Transverse colon (tissue), 4 donors: ENCODE data around the gene ALG13. TPM values are rescaled to one million over a fixed set of nuclear protein-coding genes. Genes with fewer than 3 reads are reported as not detected.

Experiments used
- DNase-seq: peaks from one replicate; pipeline ENCODE4 v3.0.0-alpha.2; 2019
- H3K27ac ChIP-seq, 4 donors: fragments of 200-600 bp; sonication (generic); 2 replicates each; pipeline ENCODE4 v1.5.1; 2016 to 2018; ENCODE audit warnings: inconsistent platforms in 4 of 4
- H3K27me3 ChIP-seq: fragments of 200-600 bp; sonication (generic); 2 replicates; pipeline ENCODE4 v1.5.1; 2017; ENCODE audit warnings: inconsistent platforms
- H3K36me3 ChIP-seq, 4 donors: fragments of 200-600 bp; sonication (generic); 2 replicates each; pipeline ENCODE4 v1.5.1; 2017 to 2019; ENCODE audit warnings: inconsistent platforms in 4 of 4
- H3K4me1 ChIP-seq, 4 donors: fragments of 200-600 bp; sonication (generic); 2 replicates each; pipeline ENCODE4 v1.5.1; 2017 to 2020; ENCODE audit warnings: inconsistent platforms in 4 of 4
- H3K4me3 ChIP-seq, 4 donors: fragments of 200-600 bp; sonication (generic); 1 replicate in 1 of 4; 2 replicates in 3 of 4; pipeline versions ENCODE4 v1.5.1 to v1.6.1; 2017 to 2019; ENCODE audit warnings: inconsistent platforms in 4 of 4
- H3K9me3 ChIP-seq, 2 donors: fragments of 200-600 bp; sonication (generic); 2 replicates each; pipeline ENCODE4 v1.5.1; 2017 to 2019; ENCODE audit warnings: inconsistent platforms in 2 of 2
- EP300 ChIP-seq: sonication (generic); formaldehyde crosslinking; IDR thresholded peaks from one replicate; pipeline ENCODE4 v1.6.1; 2017; ENCODE audit warnings: antibody characterized with exemption, low read depth
- POLR2A ChIP-seq: fragments of 450-650 bp; IDR thresholded peaks from one replicate; pipeline ENCODE4 v1.6.1; 2016; ENCODE audit warnings: antibody characterized with exemption, mild to moderate bottlenecking, moderate library complexity
- POLR2AphosphoS5 ChIP-seq, 3 donors: sonication (generic); formaldehyde crosslinking; IDR thresholded peaks; one replicate each; pipeline ENCODE4 v1.6.1; 2016; ENCODE audit warnings: antibody characterized with exemption in 3 of 3
- WGBS, 2 donors: methylation state at CpG; one replicate each; pipeline ENCODE4 v1.1.5; 2018; ENCODE audit warnings: low coverage in 1 of 2; 5-methylcytosine and 5-hydroxymethylcytosine counted together
- in situ Hi-C, 4 donors: fragments of 200-750 bp; cut with MboI; loops; one replicate each; pipeline versions ENCODE4 v1.15.0 to v1.15.1; 2017; ENCODE audit warnings: low sequenced_read_pairs in 3 of 4, low pct_ligation_motif_present in 1 of 4, low pct_unique_long_range_greater_than_20kb in 1 of 4
- intact Hi-C: fragments of 100-400 bp; cut with DNase I; formaldehyde crosslinking; loops from one replicate; pipeline ENCODE4 v1.15.1; 2023; ENCODE audit warnings: low total_unique reads
- total RNA-seq, 4 donors: library from RNA; depleted of rRNA; stranded (reverse); fragments of >200 nt; gene quantifications; one replicate each; pipeline ENCODE4 v1.1.0, GENCODE V29; 2016
- TF ChIP-seq, protein P1 (sequence below), 5 experiments: fragments of 200-600 bp in 3 of 5; fragments of 450-650 bp in 2 of 5; sonication (generic) in 3 of 5; IDR thresholded peaks; 1 replicate in 2 of 5; 2 replicates in 3 of 5; pipeline ENCODE4 v1.5.1; 2016 to 2017; ENCODE audit warnings: antibody characterized with exemption in 5 of 5, inconsistent platforms in 3 of 5, mild to moderate bottlenecking in 2 of 5, moderate library complexity in 1 of 5

The ALG13 gene
- total RNA-seq, 4 donors from 2014 or later: 64.7 to 130 (median 74.1) TPM

DNA sequence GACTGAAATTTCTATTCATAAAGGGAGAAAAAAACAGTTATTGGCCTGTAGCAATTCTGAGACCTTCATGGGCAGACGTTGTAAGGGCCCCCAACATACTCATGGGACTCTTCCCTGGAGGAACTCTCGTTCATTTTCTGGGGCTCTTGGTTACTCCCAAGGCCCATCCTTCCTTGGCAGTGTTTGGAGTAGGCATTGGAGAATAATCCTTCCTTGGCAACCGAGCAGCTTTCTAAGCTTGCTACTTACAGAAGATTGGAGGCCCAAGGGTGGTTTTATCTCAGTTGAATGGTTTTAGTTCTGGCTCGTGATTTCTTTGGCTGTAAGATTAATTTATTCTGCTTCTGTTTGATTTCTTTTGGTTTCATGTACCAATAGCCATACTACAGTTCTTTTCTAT is 50.4 kb downstream of the ALG13 start:
- DNase-seq: no peak
- in situ Hi-C loops (no loop called here), intact Hi-C loops (loop anchor here (10.0 kb wide), 1 partner anchor 1157 kb away; no protein-coding TSS in a partner anchor)
- no peaks in the 10 kb centered on the region for H3K27me3 ChIP-seq
- no peaks in the 10 kb centered on the region for H3K9me3 ChIP-seq
- H3K27ac ChIP-seq: no peak overlapping the region
- WGBS, 2 donors: 67% methylated on average over 4 of the region's 4 CpGs; no CpG with 5 or more reads in 1 of the 2 donors
- H3K36me3 ChIP-seq: no peaks in the 10 kb centered on the region
- no peak overlapping the region for H3K4me3 ChIP-seq
- TF ChIP-seq POLR2A (no peak), POLR2AphosphoS5 (IDR thresholded peaks at IDR 0.05) (no peak), EP300 (no peak)
- TF ChIP-seq, protein P1, sequence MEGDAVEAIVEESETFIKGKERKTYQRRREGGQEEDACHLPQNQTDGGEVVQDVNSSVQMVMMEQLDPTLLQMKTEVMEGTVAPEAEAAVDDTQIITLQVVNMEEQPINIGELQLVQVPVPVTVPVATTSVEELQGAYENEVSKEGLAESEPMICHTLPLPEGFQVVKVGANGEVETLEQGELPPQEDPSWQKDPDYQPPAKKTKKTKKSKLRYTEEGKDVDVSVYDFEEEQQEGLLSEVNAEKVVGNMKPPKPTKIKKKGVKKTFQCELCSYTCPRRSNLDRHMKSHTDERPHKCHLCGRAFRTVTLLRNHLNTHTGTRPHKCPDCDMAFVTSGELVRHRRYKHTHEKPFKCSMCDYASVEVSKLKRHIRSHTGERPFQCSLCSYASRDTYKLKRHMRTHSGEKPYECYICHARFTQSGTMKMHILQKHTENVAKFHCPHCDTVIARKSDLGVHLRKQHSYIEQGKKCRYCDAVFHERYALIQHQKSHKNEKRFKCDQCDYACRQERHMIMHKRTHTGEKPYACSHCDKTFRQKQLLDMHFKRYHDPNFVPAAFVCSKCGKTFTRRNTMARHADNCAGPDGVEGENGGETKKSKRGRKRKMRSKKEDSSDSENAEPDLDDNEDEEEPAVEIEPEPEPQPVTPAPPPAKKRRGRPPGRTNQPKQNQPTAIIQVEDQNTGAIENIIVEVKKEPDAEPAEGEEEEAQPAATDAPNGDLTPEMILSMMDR (IDR thresholded peaks at IDR 0.05): no peak
- H3K4me1 ChIP-seq: no peaks in the 10 kb centered on the region

DNA sequence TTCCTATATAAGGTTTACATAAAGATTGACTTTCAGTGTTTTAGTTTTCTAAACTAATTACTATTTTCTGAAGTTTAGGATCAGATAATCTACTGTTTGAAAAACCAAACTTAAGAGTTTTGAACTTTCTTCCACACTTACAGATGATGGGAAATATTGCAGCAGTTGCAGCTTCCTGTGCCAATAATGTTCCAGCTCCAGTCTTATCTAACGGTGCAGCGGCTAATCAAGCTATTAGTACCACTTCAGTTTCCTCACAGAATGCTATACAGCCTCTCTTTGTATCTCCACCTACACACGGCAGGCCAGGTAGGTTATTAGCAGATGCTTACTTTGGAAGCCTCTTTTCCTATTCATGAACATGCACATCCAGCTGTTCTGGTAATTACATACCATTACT is 55.6 kb downstream of the ALG13 start:
- Histone ChIP-seq H3K4me1 (no peaks in the 10 kb centered on the region), H3K4me3 (no peak overlapping the region), H3K27me3 (no peaks in the 10 kb centered on the region), H3K9me3 (no peaks in the 10 kb centered on the region), H3K36me3 (peaks cover 0 to 4% (median 0%) of the 10 kb centered on the region in 4 donors), H3K27ac (no peak overlapping the region)
- WGBS, 2 donors: 88% methylated on average over 3 of the region's 3 CpGs; no CpG with 5 or more reads in 1 of the 2 donors
- TF ChIP-seq POLR2A (no peak), POLR2AphosphoS5 (IDR thresholded peaks at IDR 0.05) (no peak), EP300 (no peak)
- TF ChIP-seq, protein P1 (IDR thresholded peaks at IDR 0.05): no peak
- no peak for DNase-seq
- in situ Hi-C loops (no loop called here), intact Hi-C loops (loop anchor here (10.0 kb wide), 1 partner anchor 1162 kb away; no protein-coding TSS in a partner anchor)

DNA sequence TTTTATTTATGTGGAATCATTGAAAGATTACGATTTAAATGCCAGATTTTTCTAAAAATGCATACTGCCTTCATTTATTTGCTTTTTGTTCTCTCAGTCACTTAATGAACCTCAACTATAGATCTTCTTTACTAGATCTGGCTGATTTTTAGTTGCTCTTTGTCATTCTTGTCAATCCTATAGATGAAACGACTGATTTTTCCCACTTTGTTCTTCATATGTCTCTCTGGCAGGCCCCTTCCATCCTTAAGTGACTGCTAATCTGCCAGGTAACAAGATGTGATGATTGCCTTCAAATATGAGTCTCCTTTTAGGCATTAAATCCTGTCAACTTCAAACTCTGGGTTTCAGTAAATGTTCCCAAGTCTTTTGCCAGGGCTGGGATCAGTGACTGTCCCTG is 61.0 kb downstream of the ALG13 start:
- intact Hi-C loops (no loop called here), in situ Hi-C loops (no loop called here)
- Histone ChIP-seq H3K4me1 (no peaks in the 10 kb centered on the region), H3K9me3 (no peaks in the 10 kb centered on the region), H3K36me3 (peaks cover 0 to 4% (median 0%) of the 10 kb centered on the region in 4 donors), H3K4me3 (no peak overlapping the region), H3K27me3 (no peaks in the 10 kb centered on the region), H3K27ac (no peak overlapping the region)
- WGBS, 2 donors: 50 to 82% methylated on average over 2 of the region's 2 CpGs
- TF ChIP-seq, protein P1 (IDR thresholded peaks at IDR 0.05): no peak
- TF ChIP-seq POLR2A (no peak), POLR2AphosphoS5 (IDR thresholded peaks at IDR 0.05) (no peak), EP300 (no peak)
- no peak for DNase-seq

DNA sequence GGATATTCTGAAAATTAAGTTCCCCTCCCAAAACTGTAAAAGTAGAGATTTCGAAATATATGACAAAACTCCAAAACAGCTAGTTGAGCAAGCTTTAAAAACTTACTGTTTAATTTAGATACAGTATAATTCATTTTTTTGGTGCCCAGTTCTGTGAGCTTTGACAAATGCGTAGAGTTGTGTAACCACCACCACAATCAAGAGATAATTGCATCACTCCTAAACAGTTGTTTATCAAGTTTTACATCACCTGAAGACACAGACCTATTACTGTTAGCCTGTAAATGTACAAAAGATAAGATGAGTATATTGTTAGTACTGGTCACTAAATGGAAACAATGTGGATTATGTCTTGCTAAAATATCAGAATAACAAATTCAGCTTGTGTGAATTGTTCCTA is 62.3 kb downstream of the ALG13 start:
- H3K27me3 ChIP-seq: no peaks in the 10 kb centered on the region
- DNase-seq: no peak
- no peak for TF ChIP-seq EP300
- TF ChIP-seq POLR2A: no peak
- no peak for TF ChIP-seq POLR2AphosphoS5 (IDR thresholded peaks at IDR 0.05)
- TF ChIP-seq, protein P1 (IDR thresholded peaks at IDR 0.05): no peak
- H3K9me3 ChIP-seq: no peaks in the 10 kb centered on the region
- intact Hi-C loops: no loop called here
- no peaks in the 10 kb centered on the region for H3K36me3 ChIP-seq
- 82 to 100% methylated on average over 1 to 2 of the region's 2 CpGs for WGBS, 2 donors
- in situ Hi-C loops: no loop called here
- H3K27ac ChIP-seq: no peak overlapping the region
- H3K4me3 ChIP-seq: no peak overlapping the region
- H3K4me1 ChIP-seq: no peaks in the 10 kb centered on the region
